Thyroid gland (tissue), 4 donors: Measurements from ENCODE around the gene FNDC11.

Source experiments
- POLR2A ChIP-seq, 2 donors: fragments of 450-650 bp; IDR thresholded peaks; one replicate each; pipeline ENCODE4 v1.6.1; 2017; ENCODE audit warnings: antibody characterized with exemption in 2 of 2, mild to moderate bottlenecking in 2 of 2, moderate library complexity in 1 of 2
- TF ChIP-seq, protein P1 (sequence below), 6 experiments: fragments of 200-600 bp in 3 of 6; fragments of 450-650 bp in 3 of 6; sonication (generic) in 3 of 6; IDR thresholded peaks; one replicate each; pipeline ENCODE4 v1.5.1; 2016 to 2019; ENCODE audit warnings: antibody characterized with exemption in 6 of 6, mild to moderate bottlenecking in 2 of 6, inconsistent platforms in 1 of 6, moderate library complexity in 1 of 6

DNA sequence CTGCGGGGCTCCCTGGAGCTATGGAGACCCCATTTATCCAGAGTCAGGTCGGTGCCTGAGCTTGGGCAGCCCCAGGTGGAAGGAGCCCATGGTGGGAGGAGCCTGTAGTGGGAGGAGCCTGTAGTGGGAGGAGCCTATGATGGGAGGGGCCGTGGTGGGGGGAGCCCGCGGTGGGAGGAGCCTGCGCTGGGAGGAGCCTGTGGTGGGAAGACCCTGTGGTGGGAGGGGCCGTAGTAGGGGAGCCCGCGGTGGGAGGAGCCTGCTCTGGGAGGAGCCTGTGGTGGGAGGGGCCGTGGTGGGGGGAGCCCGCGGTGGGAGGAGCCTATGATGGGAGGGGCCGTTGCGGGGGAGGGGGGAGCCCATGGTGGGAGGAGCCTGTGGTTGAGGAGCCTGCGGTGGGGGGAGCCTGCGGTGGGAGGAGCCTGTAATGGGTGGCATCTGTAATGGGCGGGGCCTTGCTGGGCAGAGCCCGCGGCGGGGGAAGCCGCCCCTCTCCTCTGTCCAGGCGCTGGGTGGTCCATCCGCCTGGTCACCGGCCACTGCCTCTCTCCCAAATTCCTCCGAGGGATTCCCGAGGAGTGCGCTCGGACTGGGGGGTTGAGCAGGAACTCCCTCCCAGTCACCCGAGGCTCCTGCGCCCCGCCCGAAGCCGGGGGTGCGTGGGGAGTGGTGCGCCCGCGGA lies 567 bp upstream of the FNDC11 start:
- TF ChIP-seq, protein P1, sequence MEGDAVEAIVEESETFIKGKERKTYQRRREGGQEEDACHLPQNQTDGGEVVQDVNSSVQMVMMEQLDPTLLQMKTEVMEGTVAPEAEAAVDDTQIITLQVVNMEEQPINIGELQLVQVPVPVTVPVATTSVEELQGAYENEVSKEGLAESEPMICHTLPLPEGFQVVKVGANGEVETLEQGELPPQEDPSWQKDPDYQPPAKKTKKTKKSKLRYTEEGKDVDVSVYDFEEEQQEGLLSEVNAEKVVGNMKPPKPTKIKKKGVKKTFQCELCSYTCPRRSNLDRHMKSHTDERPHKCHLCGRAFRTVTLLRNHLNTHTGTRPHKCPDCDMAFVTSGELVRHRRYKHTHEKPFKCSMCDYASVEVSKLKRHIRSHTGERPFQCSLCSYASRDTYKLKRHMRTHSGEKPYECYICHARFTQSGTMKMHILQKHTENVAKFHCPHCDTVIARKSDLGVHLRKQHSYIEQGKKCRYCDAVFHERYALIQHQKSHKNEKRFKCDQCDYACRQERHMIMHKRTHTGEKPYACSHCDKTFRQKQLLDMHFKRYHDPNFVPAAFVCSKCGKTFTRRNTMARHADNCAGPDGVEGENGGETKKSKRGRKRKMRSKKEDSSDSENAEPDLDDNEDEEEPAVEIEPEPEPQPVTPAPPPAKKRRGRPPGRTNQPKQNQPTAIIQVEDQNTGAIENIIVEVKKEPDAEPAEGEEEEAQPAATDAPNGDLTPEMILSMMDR (IDR thresholded peaks at IDR 0.05): no peak
- peak in 1 of 2 donors; percentile 24 for TF ChIP-seq POLR2A (IDR thresholded peaks at IDR 0.05)
